ENCODE measurements around the gene SLC44A3. TPM values are rescaled to one million over a fixed set of nuclear protein-coding genes. Genes with fewer than 3 reads are reported as not detected.

Gene SLC44A3
- polyA plus RNA-seq, 1 donor from 2014 or later: not detected

DNA sequence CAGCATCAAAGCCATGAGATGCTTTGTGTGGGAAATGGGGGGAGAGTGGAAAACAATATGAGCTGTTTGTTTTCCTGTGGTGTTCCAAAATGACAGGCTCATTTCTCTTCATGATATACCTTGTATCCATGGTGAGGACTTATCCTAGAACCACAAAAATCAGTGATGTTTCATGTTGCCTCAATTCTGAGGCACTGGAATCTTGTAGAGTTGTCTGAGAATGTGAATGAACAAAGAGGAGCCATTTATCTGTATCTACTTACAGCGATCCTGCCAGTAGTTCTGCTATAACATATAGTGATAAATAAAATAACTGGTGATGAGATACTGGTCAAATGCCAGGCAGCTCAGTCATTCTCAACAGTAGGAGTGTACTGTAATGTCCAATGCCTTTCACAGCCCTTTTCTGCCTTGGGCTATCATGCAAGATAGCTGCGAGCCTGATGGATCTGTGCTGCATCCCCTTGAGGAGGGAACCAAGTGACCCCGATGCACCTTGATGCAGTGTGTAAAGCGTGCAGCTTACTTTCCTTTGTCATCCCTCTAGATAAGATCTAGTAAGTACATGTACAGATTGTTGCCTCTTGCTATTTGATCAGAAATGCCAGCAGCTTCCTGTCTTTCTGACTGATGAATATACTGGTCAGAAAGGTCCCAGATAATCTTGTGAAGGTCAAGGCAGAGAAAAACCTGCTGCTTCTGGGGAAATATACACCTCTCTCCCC, 52.8 kb downstream of the SLC44A3 start:
- H3F3A ChIP-seq (ENCODE audit: insufficient read depth, low read length, poor library complexity, severe bottlenecking): no peaks in the 10 kb centered on the region
- H3K4me2 ChIP-seq (ENCODE audit: low read length): no peak overlapping the region
- H3K27me3 ChIP-seq (ENCODE audit: insufficient read depth, low read depth, low read length): no peaks in the 10 kb centered on the region
- no peaks in the 10 kb centered on the region for H3K9me3 ChIP-seq (ENCODE audit: low read length)
- no peak overlapping the region for H2AFZ ChIP-seq (ENCODE audit: low read depth, low read length)
- H3K36me3 ChIP-seq (ENCODE audit: insufficient read depth, low read length): no peaks in the 10 kb centered on the region
- H3K9ac ChIP-seq (ENCODE audit: low read length): no peak overlapping the region
- no peak overlapping the region for H3K27ac ChIP-seq (ENCODE audit: low read length)
- TF ChIP-seq, protein P1, sequence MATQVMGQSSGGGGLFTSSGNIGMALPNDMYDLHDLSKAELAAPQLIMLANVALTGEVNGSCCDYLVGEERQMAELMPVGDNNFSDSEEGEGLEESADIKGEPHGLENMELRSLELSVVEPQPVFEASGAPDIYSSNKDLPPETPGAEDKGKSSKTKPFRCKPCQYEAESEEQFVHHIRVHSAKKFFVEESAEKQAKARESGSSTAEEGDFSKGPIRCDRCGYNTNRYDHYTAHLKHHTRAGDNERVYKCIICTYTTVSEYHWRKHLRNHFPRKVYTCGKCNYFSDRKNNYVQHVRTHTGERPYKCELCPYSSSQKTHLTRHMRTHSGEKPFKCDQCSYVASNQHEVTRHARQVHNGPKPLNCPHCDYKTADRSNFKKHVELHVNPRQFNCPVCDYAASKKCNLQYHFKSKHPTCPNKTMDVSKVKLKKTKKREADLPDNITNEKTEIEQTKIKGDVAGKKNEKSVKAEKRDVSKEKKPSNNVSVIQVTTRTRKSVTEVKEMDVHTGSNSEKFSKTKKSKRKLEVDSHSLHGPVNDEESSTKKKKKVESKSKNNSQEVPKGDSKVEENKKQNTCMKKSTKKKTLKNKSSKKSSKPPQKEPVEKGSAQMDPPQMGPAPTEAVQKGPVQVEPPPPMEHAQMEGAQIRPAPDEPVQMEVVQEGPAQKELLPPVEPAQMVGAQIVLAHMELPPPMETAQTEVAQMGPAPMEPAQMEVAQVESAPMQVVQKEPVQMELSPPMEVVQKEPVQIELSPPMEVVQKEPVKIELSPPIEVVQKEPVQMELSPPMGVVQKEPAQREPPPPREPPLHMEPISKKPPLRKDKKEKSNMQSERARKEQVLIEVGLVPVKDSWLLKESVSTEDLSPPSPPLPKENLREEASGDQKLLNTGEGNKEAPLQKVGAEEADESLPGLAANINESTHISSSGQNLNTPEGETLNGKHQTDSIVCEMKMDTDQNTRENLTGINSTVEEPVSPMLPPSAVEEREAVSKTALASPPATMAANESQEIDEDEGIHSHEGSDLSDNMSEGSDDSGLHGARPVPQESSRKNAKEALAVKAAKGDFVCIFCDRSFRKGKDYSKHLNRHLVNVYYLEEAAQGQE (IDR thresholded peaks at IDR 0.05; ENCODE audit: borderline replicate concordance): no peak
- no peak for TF ChIP-seq POLR2AphosphoS5 (IDR thresholded peaks at IDR 0.05)
- TF ChIP-seq EZH2 (IDR thresholded peaks at IDR 0.05; ENCODE audit: borderline replicate concordance, insufficient read depth, low read length, poor library complexity, severe bottlenecking): no peak
- no peak for TF ChIP-seq SMC3 (conservative IDR thresholded peaks at IDR 0.05; ENCODE audit: poor library complexity)
- TF ChIP-seq, protein P2, sequence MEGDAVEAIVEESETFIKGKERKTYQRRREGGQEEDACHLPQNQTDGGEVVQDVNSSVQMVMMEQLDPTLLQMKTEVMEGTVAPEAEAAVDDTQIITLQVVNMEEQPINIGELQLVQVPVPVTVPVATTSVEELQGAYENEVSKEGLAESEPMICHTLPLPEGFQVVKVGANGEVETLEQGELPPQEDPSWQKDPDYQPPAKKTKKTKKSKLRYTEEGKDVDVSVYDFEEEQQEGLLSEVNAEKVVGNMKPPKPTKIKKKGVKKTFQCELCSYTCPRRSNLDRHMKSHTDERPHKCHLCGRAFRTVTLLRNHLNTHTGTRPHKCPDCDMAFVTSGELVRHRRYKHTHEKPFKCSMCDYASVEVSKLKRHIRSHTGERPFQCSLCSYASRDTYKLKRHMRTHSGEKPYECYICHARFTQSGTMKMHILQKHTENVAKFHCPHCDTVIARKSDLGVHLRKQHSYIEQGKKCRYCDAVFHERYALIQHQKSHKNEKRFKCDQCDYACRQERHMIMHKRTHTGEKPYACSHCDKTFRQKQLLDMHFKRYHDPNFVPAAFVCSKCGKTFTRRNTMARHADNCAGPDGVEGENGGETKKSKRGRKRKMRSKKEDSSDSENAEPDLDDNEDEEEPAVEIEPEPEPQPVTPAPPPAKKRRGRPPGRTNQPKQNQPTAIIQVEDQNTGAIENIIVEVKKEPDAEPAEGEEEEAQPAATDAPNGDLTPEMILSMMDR (IDR thresholded peaks at IDR 0.05; ENCODE audit: poor library complexity, severe bottlenecking): no peak
- no peak for TF ChIP-seq RAD21 (conservative IDR thresholded peaks at IDR 0.05)
- TF ChIP-seq TAF1 (IDR thresholded peaks at IDR 0.05; ENCODE audit: low read depth): no peak
- no peak for TF ChIP-seq EP300 (conservative IDR thresholded peaks at IDR 0.05; ENCODE audit: poor library complexity, severe bottlenecking)
- TF ChIP-seq MXI1 (conservative IDR thresholded peaks at IDR 0.05; ENCODE audit: poor library complexity, severe bottlenecking): no peak
- no peaks in the 10 kb centered on the region for H3K9me2 ChIP-seq (ENCODE audit: insufficient read depth, low read length)
- H4K20me1 ChIP-seq (ENCODE audit: insufficient read depth): no peaks in the 10 kb centered on the region
- no peaks in the 10 kb centered on the region for H3K79me2 ChIP-seq (replicated peaks; ENCODE audit: insufficient read depth, low read length)
- no peak overlapping the region for H3K4me3 ChIP-seq (ENCODE audit: low read length)

DNA sequence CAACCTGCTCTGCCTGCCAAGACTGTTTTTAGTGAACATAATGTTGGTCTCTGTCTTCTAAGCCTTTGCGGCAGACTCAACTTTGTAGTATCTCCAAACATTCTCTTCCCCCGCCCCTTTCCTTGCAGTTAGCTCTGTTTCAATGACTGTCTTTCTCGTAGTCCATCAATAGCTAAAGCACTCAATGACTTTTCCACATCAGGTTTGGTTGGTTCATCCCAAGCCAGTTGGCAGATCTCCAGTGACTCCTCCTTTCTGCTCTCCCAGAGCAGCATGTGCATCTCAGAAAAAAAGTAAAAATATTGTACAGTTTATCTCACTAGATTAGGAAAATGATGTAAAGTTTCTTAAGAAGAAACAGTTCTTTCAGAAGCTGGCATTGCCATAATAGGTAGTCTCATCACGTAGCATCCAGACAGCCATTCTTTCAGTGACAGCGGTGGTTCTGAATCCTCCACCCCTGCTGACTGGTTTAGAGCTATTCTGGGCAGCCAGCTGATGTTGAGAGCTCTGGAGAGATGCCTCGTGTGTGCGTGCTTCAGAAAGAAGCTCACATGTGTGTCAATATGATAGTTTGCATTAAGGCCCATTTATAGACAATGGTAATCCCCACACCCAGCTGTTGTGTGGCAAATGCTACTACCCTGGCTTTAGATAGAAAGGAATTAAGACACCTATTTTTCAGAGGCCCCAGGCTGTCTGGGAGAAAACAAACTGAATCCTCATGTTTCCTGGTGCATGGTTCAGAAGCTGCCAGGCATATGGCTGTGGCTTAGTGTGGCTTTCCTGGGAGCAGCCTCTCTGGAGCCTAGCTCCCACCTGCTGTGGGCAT, 53.6 kb downstream of the SLC44A3 start:
- no peak overlapping the region for H3K4me2 ChIP-seq (ENCODE audit: low read length)
- no peaks in the 10 kb centered on the region for H3K9me3 ChIP-seq (ENCODE audit: low read length)
- H3K4me3 ChIP-seq (ENCODE audit: low read length): no peak overlapping the region

More for the DNA sequence above, 53.6 kb downstream of the SLC44A3 start:
- no peaks in the 10 kb centered on the region for H3K36me3 ChIP-seq (ENCODE audit: insufficient read depth, low read length)
- no peaks in the 10 kb centered on the region for H3F3A ChIP-seq (ENCODE audit: insufficient read depth, low read length, poor library complexity, severe bottlenecking)
- no peak for TF ChIP-seq TAF1 (IDR thresholded peaks at IDR 0.05; ENCODE audit: low read depth)
- TF ChIP-seq, protein P1 (IDR thresholded peaks at IDR 0.05; ENCODE audit: borderline replicate concordance): no peak
- no peak for TF ChIP-seq EZH2 (IDR thresholded peaks at IDR 0.05; ENCODE audit: borderline replicate concordance, insufficient read depth, low read length, poor library complexity, severe bottlenecking)
- no peak for TF ChIP-seq SMC3 (conservative IDR thresholded peaks at IDR 0.05; ENCODE audit: poor library complexity)
- no peak for TF ChIP-seq MXI1 (conservative IDR thresholded peaks at IDR 0.05; ENCODE audit: poor library complexity, severe bottlenecking)
- no peak overlapping the region for H2AFZ ChIP-seq (ENCODE audit: low read depth, low read length)
- H4K20me1 ChIP-seq (ENCODE audit: insufficient read depth): no peaks in the 10 kb centered on the region
- no peaks in the 10 kb centered on the region for H3K9me2 ChIP-seq (ENCODE audit: insufficient read depth, low read length)
- H3K79me2 ChIP-seq (replicated peaks; ENCODE audit: insufficient read depth, low read length): no peaks in the 10 kb centered on the region
- no peak overlapping the region for H3K9ac ChIP-seq (ENCODE audit: low read length)
- H3K27me3 ChIP-seq (ENCODE audit: insufficient read depth, low read depth, low read length): no peaks in the 10 kb centered on the region
- H3K27ac ChIP-seq (ENCODE audit: low read length): no peak overlapping the region
